Liver (tissue), 3 donors: Measurements from ENCODE around the gene RALGPS1.

ENCODE experiments used
- FOXA1 ChIP-seq: IDR thresholded peaks from 2 replicates; pipeline ENCODE4 v1.6.1; 2016; ENCODE audit warnings: antibody characterized with exemption
- JUND ChIP-seq, 2 donors: IDR thresholded peaks; 2 replicates each; pipeline ENCODE4 v1.6.1; 2016; ENCODE audit warnings: antibody characterized with exemption in 2 of 2
- NR2F2 ChIP-seq: IDR thresholded peaks from 2 replicates; pipeline ENCODE4 v1.6.1; 2016; ENCODE audit warnings: antibody characterized with exemption
- RAD21 ChIP-seq, 2 donors: IDR thresholded peaks; 2 replicates each; pipeline ENCODE4 v1.6.1; 2016; ENCODE audit warnings: antibody characterized with exemption in 2 of 2, mild to moderate bottlenecking in 2 of 2
- RXRA ChIP-seq, 2 donors: IDR thresholded peaks; 2 replicates each; pipeline ENCODE4 v1.6.1; 2017 to 2018; ENCODE audit warnings: antibody characterized with exemption in 2 of 2, mild to moderate bottlenecking in 1 of 2
- SP1 ChIP-seq: IDR thresholded peaks from 2 replicates; pipeline ENCODE4 v1.6.1; 2018; ENCODE audit warnings: antibody characterized with exemption, mild to moderate bottlenecking
- TAF1 ChIP-seq: conservative IDR thresholded peaks from 2 replicates; pipeline ENCODE4 v1.6.1; 2016; ENCODE audit warnings: antibody characterized with exemption, mild to moderate bottlenecking
- YY1 ChIP-seq: IDR thresholded peaks from 2 replicates; pipeline ENCODE4 v1.6.1; 2016; ENCODE audit warnings: antibody characterized with exemption, mild to moderate bottlenecking
- TF ChIP-seq, protein P1 (sequence below): fragments of 150-350 bp; IDR thresholded peaks from 2 replicates; pipeline ENCODE4 v1.5.1; 2017; ENCODE audit warnings: improper control_type of control experiment, low read depth, low read length; ENCODE audit not compliant: missing input control
- TF ChIP-seq, protein P2 (sequence below): IDR thresholded peaks from 2 replicates; pipeline ENCODE4 v1.6.1; 2016; ENCODE audit warnings: antibody characterized with exemption, mild to moderate bottlenecking
- TF ChIP-seq, protein P3 (sequence below): IDR thresholded peaks from 2 replicates; pipeline ENCODE4 v1.6.1; 2016; ENCODE audit warnings: antibody characterized with exemption
- TF ChIP-seq, protein P4 (sequence below): IDR thresholded peaks from 2 replicates; pipeline ENCODE4 v1.6.1; 2016; ENCODE audit warnings: antibody characterized with exemption
- donor health status: healthy.
- donor health status: healthy.

DNA sequence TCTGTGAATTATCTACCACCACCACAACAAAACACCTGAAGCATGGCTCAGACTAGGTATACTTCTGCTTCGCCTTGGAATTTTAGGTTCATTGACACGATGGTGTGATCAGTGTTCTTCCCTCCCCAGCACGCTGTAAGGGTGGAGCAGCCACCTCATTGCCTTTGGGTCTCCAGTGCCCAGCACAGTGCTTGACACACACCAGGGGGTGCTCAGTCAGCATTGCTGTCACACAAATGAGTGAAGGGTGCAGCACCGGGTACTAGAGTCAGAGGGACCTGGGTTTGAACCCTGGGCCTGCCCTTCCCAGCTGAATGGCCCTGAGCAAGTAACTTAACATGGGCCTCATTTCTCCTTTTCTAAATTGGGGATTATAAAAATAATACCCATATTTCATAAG is 217.8 kb downstream of the RALGPS1 start:
- TF ChIP-seq, protein P1, sequence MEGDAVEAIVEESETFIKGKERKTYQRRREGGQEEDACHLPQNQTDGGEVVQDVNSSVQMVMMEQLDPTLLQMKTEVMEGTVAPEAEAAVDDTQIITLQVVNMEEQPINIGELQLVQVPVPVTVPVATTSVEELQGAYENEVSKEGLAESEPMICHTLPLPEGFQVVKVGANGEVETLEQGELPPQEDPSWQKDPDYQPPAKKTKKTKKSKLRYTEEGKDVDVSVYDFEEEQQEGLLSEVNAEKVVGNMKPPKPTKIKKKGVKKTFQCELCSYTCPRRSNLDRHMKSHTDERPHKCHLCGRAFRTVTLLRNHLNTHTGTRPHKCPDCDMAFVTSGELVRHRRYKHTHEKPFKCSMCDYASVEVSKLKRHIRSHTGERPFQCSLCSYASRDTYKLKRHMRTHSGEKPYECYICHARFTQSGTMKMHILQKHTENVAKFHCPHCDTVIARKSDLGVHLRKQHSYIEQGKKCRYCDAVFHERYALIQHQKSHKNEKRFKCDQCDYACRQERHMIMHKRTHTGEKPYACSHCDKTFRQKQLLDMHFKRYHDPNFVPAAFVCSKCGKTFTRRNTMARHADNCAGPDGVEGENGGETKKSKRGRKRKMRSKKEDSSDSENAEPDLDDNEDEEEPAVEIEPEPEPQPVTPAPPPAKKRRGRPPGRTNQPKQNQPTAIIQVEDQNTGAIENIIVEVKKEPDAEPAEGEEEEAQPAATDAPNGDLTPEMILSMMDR = no peak
- TF ChIP-seq TAF1 = no peak
- TF ChIP-seq SP1 = no peak
- no peak for TF ChIP-seq RAD21 (IDR thresholded peaks at IDR 0.05)
- no peak for TF ChIP-seq JUND (IDR thresholded peaks at IDR 0.05)
- TF ChIP-seq, protein P2, sequence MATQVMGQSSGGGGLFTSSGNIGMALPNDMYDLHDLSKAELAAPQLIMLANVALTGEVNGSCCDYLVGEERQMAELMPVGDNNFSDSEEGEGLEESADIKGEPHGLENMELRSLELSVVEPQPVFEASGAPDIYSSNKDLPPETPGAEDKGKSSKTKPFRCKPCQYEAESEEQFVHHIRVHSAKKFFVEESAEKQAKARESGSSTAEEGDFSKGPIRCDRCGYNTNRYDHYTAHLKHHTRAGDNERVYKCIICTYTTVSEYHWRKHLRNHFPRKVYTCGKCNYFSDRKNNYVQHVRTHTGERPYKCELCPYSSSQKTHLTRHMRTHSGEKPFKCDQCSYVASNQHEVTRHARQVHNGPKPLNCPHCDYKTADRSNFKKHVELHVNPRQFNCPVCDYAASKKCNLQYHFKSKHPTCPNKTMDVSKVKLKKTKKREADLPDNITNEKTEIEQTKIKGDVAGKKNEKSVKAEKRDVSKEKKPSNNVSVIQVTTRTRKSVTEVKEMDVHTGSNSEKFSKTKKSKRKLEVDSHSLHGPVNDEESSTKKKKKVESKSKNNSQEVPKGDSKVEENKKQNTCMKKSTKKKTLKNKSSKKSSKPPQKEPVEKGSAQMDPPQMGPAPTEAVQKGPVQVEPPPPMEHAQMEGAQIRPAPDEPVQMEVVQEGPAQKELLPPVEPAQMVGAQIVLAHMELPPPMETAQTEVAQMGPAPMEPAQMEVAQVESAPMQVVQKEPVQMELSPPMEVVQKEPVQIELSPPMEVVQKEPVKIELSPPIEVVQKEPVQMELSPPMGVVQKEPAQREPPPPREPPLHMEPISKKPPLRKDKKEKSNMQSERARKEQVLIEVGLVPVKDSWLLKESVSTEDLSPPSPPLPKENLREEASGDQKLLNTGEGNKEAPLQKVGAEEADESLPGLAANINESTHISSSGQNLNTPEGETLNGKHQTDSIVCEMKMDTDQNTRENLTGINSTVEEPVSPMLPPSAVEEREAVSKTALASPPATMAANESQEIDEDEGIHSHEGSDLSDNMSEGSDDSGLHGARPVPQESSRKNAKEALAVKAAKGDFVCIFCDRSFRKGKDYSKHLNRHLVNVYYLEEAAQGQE = no peak
- TF ChIP-seq, protein P3, sequence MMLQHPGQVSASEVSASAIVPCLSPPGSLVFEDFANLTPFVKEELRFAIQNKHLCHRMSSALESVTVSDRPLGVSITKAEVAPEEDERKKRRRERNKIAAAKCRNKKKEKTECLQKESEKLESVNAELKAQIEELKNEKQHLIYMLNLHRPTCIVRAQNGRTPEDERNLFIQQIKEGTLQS = no peak
- TF ChIP-seq, protein P4, sequence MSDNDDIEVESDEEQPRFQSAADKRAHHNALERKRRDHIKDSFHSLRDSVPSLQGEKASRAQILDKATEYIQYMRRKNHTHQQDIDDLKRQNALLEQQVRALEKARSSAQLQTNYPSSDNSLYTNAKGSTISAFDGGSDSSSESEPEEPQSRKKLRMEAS = no peak
- TF ChIP-seq RXRA (IDR thresholded peaks at IDR 0.05) = no peak
- TF ChIP-seq FOXA1 = no peak
- TF ChIP-seq YY1 = no peak
- TF ChIP-seq NR2F2 = no peak
